Astrocyte of the spinal cord (primary cell): Measurements from ENCODE around the gene TGM4.
"Not testable (repeated sequence)": the region's sequence is repeated elsewhere in the genome, so short reads cannot be mapped to it uniquely, and the experiment has no call there.

ENCODE experiments used
- DNase-seq: peaks from one replicate; pipeline ENCODE4 v3.0.0; 2011; ENCODE audit warnings: low read depth, low spot score
- H3K4me3 ChIP-seq: 2 replicates; pipeline ENCODE4 v1.5.1; 2011; ENCODE audit warnings: low read depth, mild to moderate bottlenecking, low read length, moderate library complexity
- in situ Hi-C: cut with HindIII; loops from 2 replicates; pipeline ENCODE4 v1.10.0; 2017; ENCODE audit warnings: low sequenced_read_pairs
- TF ChIP-seq, protein P1 (sequence below): IDR thresholded peaks from 2 replicates; pipeline ENCODE4 v1.5.1; 2012; ENCODE audit warnings: low read depth, mild to moderate bottlenecking, low read length, inconsistent platforms

The TGM4 gene

DNA sequence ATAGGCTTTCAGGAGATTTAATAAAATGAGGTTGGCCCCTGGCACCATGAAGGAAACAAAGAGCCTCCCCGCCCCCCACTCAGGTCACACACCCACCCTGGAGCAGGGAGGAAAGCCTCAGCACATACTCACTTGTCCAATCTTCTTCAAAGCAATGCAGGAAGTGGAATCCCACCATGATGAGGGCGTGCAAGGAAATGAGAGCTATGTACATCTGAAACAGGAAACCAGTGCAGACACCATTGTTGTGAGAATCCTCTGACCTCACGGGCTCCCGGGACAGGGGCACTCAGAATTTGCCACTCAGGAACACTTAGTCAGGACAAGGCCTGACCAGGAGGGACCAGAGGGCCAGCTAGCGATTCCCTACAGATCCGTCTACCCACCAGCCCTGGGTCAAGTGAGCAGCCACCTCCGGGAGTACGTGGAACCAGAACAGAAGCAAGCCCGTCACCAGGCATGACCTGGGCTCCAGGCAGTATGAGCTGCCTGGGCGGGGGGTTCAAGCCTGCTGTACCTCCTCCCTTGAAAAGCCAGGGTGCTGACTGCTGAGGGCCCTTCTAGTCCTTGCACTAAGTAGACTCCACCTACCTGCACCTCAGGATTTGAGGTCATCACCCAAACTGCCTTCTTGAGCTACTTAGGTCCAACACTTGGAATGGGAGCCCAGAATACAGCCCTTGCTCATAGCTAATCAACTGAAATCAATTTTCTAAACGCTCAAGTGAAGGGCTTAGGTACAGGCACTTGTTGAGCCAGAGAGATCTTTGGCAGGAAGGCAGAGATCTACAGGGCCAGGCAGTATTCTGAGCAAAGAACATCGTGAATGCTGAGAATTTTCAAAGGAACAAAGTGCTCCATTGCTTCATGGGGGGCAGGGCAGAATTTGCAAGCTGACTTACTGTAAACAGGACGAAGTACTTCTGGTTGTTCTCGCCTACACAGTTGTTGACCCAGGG is 58.9 kb downstream of the TGM4 start:
- DNase-seq = no peak
- H3K4me3 ChIP-seq = no peak overlapping the region
- TF ChIP-seq, protein P1, sequence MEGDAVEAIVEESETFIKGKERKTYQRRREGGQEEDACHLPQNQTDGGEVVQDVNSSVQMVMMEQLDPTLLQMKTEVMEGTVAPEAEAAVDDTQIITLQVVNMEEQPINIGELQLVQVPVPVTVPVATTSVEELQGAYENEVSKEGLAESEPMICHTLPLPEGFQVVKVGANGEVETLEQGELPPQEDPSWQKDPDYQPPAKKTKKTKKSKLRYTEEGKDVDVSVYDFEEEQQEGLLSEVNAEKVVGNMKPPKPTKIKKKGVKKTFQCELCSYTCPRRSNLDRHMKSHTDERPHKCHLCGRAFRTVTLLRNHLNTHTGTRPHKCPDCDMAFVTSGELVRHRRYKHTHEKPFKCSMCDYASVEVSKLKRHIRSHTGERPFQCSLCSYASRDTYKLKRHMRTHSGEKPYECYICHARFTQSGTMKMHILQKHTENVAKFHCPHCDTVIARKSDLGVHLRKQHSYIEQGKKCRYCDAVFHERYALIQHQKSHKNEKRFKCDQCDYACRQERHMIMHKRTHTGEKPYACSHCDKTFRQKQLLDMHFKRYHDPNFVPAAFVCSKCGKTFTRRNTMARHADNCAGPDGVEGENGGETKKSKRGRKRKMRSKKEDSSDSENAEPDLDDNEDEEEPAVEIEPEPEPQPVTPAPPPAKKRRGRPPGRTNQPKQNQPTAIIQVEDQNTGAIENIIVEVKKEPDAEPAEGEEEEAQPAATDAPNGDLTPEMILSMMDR = no peak
- in situ Hi-C loops = no loop called here

DNA sequence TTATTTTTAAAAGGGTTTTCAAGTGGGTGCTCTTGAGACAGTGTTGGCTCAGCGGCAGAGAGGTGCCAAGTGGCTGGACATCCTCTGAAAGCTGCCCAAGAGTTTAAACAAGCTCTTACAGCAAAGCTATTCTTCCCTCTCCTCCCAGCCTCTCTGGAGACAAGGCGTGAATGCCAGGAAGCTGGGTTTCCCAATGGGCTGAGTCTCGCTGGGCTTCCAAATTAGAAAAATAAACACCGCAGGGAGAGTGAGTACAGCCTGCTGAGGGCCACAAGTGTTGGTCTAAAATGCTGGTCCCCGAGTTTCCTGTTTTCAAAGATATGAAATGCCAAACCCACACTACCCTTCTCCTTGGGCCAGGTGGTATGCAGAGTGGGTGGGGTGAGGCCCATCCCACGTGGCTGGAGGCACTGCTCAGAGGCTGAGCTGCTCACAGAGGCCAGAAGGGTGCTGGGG is 65.2 kb downstream of the TGM4 start:
- TF ChIP-seq, protein P1 = no peak
- DNase-seq = peak; percentile 34
- in situ Hi-C loops = no loop called here
- H3K4me3 ChIP-seq = no peak overlapping the region

DNA sequence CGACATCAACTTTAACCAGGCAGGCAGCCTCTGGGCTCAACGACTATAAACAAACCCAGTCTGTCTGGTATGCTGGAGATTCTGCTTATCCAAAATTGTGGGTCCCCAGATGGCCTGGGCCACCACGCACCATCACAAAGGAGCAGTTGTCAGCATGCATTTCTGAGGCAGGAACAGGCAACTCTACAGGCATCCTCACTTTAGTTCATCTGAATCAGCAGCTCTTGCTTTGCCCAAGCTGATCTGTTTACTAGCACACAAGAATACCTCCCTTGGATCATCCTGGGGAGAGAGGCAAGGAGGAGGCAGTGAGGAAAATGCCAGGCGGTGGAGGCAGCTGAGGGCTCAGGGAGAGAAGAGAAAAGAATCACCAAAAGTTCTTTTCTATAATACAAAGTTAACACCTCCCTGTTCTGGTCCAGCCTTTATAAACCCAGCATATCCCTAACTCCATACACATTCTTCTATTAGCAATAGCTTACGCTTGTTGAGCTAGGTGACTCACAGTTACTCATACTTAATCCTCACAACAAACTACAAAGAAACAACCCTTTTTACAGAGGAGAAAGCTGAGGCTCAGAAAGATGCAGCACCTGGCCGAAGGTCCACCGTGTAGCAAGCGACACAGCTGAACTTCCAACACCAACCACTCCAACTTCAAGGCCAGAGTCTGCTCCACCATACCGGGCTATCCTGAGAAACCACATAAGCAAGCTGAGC is 68.0 kb downstream of the TGM4 start:
- H3K4me3 ChIP-seq = no peak overlapping the region
- in situ Hi-C loops = no loop called here
- peak; percentile 40 for DNase-seq
- TF ChIP-seq, protein P1 = no peak

DNA sequence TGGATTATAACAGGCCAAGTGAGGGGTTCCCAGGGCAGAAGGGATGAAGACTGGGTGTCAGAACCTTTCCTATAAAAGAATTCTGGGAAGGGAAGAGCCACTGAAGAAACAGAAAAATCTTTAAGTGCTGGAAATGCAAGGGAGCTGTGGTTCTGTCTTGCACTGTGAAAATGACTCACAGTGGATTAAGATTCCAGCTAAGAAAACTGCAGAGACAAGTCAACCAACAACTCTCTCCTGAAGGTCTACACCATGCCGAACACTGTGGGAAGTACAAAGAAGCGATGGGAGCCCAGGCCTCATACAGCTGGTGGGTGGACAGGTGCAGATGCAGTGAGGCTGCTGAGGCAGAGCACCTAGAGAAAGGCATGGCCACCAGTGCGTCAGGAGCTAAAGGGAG is 73.8 kb downstream of the TGM4 start:
- no peak for DNase-seq
- TF ChIP-seq, protein P1 = no peak
- in situ Hi-C loops = no loop called here
- no peak overlapping the region for H3K4me3 ChIP-seq

DNA sequence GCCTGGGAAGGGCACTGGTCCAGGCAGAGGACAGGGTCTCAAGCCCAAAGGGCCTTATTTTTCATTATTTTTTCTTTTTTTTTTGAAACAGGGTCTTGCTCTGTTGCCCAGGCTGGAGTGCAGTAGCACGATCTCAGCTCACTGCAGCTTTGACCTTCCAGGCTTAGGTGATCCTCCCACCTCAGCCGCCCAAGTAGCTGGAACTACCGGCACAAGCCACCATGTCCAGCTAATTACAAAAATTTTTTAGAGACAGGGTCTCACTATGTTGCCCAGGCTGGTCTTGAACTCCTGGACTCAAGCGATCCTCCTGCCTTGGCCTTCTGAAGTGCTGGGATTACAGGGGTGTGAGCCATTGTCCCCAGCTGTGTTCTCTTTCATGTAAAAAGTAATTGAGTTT is 75.4 kb downstream of the TGM4 start:
- in situ Hi-C loops, DNase-seq, H3K4me3 ChIP-seq: not testable (repeated sequence)

DNA sequence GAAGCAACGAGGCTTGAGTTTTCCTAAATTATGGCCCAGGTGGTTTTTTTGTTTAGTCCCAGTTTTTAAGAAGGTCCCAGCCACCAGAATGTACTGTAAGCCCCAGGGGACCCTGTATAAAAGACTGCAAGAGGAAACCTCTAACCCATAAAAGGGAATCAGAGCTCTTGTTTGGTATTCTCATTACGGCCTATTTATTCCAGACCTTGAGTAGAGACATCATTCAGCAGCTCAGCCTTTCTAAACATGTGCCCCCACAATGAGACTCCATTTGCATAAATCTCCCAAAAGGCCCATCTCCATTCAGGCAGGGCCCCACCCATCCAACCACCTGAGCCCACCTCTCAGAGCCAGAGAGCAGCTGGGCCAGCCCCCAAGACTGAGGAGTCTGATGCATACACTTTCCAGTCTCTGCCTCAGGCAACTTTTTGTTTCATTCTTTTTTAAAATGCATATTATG is 75.9 kb downstream of the TGM4 start:
- TF ChIP-seq, protein P1 = no peak
- H3K4me3 ChIP-seq = no peak overlapping the region
- in situ Hi-C loops = no loop called here
- DNase-seq = no peak
